Measurements from ENCODE around the gene SF3B6.
"Not testable (repeated sequence)": the region's sequence is repeated elsewhere in the genome, so short reads cannot be mapped to it uniquely, and the experiment has no call there.

Gene SF3B6

DNA sequence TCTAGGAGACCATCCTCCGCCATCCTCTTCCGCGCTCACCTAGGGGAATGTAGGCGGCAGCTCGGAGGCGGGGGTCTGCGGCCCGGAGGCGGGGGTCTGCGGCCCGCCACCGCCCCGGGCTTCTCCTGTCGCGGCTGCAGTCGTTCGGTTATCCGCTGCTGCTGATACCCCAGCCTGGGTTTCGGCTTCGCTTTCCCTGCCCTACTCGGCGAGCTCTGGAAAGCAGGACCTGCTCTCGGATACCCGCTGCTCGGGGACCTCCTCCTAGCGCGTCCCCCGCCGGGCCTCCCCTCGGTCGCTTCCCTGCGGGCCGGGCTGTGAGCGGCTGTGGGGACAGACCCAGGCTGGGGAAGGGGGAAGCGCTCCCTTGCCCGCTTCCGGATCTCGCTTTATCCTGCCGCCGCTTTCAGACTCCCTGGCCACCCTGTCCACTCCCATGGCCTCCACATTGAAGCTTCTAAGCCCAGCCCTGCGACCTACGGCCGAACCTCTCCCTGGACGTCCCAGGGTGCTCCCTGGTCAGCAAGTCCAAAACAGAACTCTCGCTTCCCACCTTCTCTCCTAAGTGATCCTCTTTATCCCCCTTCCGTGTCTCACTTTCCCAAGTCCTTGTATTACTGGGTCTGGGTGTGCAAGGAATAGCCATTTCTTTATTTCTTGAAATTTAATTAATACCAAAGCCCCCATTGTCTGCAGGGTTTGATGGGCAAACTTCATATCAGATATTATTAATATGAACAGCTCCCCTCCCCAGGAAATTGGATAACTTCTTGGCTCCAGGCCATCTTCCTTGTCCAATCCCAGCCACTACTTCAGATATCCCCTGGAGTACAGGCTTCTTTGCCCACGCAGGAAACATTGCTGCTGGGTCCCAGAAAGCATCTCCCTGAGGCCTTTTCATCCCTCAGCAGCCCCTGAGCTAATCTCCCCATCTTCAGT lies 25.8 kb downstream of the SF3B6 start:
- DNase-seq: no peak

DNA sequence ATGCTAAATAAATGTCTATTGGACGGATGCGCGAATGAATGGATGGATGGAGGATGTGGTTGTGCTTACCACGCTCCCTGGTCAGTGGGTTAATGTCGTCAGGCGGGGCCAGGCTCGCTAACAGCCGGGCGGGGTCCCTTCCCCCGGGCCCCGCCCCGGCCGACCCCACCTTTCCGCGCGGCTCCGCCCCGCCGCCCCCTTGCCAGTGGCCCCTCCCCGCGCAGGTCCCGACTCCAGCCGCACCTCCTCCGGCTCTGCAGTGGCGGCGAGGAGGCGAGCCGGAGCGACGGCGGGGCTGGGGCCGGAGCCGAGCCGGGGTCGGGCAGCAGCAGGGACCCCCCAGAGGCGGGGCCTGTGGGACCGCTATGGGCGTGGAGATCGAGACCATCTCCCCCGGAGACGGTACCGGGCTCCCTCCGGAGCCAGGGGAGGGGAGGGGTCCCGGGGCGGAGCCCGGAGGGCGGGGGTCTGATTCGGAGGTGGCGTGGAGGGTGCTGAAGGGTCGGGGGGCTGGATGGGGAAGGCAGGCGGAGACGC lies 26.6 kb downstream of the SF3B6 start, which contains the start of gene FKBP1B:
TSS of gene FKBP1B (plus strand) at position 257 of the 537 bp plus-strand sequence. CDS start at position 366, 109 bp downstream.
- DNase-seq: peak; percentile 4

DNA sequence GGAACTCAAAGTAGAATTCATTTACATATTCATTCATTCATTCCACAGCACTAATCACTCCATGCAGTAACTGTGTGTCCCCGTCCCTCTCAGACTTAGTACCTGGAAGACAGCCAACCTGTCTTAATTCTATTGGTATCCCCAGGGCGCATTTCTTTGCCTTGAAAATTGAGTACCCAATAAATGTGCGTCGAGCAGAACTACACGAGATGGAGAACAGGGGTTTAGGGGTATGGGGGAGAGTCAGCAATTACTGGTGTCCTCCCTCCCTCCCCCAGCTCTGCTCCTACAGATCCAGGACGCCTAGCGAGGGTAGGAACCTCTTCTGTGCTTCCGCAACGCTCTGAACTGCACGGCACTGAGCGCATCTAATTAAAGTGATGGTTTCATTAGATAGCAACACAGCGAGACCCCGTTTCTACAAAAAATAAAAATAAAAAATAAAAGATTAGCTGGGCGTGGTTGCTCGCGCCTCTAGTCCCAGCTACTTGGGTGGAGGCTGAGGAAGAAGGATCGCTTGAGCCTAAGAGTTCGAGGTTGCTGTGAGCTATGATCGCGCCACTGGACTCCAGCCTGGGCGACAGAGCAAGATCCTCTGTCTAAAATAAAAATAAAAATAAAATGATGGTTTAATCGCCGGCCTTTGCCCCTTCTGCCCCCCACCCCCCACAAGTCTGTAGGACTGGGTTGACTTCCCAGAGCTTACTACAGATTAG lies 27.2 kb downstream of the SF3B6 start:
- DNase-seq: peak; percentile 15

DNA sequence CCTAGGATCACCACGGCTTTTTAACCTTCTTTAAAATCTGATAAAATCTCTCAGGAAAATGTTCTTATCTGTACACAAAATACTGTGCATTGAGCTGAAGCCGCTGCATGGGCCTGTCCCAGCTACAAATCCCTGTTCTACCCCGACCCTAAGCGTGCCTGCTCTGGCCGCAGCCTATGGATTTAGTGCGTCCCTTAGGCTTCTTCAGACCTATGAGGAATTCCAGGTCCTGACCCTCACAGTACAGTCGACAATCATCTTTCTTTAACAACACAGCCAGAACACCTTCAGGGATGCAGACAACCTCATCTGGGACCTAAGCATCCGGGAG lies 28.5 kb downstream of the SF3B6 start:
- DNase-seq: no peak

DNA sequence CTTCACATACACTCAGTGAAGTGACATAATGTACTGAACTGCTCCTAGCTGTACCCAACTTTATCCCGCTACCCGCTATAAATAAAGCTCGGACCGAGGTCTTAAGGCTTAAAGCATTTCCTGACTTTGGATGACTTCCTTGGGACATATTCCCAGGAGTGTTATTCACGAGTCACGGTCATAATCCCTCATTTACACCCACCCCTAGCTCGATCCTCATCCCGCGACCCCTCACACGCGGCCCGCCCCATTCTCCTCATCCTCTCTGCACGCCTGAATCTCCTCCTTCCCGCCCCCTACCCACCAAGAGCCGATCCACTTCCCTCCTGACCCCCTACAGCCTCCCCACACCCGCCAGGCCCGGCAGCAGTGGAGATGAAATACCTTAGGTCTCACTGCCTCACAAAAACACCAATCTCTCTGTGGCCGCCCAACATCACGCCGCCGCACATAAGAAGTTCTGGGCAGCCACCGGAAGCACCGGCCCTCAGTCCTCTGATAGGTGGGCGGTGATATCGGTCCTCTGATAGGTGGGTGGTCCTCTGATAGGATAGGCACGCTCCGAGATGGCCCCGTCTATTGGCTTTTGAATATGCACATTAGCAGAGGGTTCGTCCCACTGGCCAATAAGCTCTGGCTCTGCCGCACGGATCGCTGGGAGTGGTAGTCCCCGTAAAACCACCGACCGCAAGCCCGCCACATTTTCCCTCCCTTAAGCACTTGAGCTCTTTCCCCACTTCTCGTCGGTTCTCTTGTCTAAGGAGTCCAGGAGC lies 29.0 kb downstream of the SF3B6 start, which contains the start of gene WDCP:
TSS of gene WDCP (minus strand) at position 462 of the 773 bp plus-strand sequence. CDS start 7,897 bp downstream, outside the sequence.
- peak; percentile 95 for DNase-seq

DNA sequence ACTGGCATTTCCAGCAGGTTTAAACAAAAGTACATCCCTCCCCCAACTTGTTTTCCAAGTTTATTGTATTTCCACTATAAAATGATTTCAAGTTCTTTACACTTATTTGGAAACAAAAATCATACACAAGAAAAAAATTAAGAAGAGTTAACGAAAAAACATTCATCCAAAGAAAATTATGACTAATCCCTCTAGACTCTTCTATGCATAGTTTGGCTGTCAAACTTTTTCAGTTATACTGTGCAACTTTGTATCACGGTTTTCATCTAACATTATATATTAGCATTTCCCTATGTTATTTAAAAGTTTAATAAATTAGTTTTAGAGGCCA lies 29.6 kb downstream of the SF3B6 start:
- no peak for DNase-seq

DNA sequence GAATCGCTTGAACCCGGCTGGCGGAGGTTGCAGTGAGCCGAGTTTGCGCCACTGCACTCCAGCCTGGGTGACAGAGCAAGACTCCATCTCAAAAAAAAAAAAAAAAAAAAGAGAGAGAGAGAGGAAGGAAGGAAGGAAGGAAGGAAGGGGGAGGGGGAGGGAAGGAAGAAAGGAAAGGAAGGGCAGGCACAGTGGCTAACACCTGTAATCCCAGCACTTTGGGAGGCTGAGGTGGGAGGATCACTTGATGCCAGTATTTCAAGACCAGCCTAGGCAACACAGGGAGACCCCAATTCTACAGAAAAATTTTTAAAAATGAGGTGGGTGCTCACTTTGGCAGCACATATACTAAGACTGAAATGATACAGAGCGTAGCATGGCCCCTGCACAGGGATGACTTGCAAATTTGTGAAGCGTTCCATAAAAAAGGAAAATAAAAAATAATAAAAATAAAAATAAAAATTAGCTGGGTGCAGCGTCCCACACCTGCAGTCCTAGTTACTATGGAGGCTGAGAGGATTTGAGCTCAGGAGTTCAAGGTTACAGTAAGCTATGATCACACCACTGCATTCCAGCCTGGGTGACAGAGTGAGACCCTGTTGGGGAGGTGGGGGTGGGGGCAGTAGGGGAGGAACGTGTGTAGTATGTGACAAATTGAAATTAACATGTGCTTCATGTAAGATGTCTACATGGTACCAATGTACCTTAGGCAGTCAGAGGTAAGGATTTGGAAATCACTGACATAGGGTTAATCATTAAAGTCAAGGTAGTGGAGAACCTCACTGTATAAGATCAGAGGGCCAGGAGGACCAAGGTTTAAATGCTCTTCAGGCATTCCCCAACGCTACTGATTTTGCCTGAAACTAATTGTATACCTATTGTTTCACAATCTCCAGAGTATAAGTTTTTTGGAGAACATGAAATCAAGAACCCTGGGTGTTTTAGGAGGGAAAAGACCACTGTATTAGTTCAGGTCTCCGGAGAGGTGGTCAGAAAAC lies 30.3 kb downstream of the SF3B6 start:
- no peak for DNase-seq

DNA sequence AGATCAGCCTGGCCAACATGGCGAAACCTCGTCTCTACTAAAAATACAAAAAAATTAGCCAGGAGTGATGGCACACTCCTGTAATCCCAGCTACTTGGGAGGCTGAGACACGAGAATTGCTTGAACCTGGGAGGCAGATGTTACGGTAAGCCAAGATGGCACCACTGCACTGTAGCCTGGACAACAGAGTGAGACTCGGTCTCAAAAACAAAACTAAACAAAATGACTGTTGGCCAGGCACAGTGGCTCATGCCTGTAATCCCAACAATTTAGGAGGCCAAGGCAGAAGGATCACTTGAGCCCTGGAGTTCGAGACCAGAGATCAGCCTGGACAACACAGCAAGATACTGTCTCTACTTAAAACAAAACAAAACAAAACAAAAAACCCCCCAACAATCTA lies 33.0 kb downstream of the SF3B6 start:
- not testable (repeated sequence) for DNase-seq

DNA sequence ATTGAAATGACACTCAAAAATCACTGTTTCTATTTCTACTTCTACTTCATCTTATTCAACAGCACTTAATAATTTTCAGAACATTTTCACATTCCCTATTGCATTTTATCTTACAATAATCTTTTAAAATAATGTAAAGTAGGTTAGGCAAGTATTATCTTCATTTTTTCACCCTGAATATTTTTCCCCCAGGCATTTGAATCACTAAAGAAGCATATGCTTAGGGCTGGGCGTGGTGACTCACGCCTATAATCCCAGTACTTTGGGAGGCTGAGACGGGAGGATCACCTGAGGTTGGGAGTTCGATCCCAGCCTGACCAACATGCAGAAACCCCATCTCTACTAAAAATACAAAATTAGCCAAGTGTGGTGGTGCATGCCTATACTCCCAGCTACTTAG lies 35.6 kb downstream of the SF3B6 start:
- no peak for DNase-seq

DNA sequence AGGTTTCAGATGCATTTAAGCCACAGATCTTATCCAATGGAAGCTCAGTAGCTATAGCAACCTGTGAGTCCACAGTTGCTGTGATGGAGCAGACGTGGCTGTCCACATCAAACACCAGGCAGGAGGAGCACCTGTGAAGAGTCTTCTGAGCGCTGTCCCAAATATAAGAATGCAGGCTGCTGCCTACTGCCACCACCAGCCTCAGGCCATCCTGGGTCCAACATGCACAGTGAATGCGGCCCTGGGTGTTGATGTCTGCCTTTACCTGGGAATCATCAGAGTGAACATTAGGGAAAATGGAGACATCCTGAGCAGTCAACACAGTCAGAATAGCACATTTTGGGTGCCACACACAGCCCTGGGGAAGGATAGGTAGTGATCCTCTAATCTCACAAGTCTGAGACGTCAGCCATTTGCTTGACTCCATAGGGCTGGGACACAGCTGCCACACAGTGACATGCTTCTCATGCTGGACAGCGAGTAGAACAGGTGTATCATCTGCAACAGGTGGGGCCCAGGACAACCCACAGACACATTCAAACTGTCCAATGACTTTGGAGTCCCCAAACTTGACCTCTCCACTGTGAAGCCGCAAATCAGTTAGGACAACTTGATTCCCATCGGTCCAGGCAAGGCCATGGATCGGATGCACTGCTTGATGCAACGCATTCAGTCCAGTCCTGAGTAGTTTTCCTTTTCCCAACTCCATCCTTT lies 37.2 kb downstream of the SF3B6 start:
- no peak for DNase-seq

DNA sequence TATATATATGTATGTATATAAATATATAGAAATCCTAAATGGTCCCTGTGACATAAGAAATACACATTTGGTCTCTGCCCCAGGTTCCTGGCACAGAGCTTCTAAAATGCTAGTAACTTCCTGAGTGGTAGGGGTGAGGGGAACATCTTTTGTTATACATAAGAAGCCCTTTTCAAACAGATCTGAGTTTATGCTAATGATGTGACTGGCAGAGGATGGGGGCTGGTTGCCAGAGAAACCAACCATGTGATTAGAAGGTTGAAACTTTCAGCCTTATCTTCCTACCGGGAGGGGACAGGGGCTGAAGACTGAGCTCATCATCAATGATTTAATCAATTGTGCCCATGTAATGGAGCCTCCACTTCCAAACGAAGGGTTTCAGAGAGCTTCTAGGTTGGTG lies 49.9 kb downstream of the SF3B6 start:
- no peak for DNase-seq

DNA sequence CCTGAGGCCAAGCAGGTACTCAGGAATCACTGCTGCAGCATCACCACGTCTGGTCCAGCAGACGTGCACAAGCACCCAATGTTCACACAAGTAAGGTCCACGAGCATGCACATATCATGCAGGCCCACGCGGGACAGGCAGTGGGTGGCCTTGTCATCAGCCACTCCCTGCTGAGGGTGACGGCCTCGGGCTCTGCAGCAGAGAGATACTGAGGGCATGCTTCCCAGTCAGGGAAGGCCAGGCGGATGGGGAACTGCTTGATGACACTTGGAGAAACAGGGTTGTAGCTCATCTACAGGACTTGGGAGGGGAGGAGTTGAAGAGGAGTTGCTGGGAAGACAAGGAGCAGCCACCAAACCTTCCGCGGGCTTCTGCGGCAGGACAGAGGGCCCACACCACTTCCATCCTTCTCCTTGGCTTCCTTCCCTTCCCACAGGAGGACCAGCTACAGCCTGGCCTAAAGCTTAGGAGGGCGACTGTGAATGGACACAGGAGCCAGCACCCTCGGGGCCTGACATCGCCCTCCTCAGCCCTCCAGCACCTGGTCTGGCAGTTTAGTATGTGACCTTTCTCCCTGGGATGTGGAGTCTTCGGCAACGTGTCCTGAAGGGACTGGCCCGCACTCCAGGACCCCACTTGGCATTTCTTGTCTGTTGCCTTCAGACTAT lies 51.0 kb downstream of the SF3B6 start:
- DNase-seq: no peak

DNA sequence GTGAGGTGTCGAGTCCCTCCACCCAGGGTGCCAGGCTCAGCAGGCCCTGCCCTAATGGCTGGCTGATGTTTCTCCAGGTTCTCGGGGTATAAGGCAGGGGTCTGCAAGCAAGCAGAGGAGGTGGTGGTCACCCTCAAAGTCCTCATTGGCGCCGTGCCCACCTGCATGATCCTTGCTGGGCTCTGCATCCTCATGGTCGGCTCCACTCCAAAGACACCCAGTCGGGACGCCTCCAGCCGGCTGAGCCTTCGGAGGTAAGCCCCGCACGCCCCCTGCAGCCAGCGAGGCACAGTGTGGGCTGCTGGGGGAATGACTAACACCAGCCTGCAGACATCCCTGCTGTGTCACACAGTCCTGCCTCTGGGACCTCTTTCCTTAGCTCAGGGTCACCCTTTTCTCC lies 52.1 kb downstream of the SF3B6 start:
- no peak for DNase-seq

DNA sequence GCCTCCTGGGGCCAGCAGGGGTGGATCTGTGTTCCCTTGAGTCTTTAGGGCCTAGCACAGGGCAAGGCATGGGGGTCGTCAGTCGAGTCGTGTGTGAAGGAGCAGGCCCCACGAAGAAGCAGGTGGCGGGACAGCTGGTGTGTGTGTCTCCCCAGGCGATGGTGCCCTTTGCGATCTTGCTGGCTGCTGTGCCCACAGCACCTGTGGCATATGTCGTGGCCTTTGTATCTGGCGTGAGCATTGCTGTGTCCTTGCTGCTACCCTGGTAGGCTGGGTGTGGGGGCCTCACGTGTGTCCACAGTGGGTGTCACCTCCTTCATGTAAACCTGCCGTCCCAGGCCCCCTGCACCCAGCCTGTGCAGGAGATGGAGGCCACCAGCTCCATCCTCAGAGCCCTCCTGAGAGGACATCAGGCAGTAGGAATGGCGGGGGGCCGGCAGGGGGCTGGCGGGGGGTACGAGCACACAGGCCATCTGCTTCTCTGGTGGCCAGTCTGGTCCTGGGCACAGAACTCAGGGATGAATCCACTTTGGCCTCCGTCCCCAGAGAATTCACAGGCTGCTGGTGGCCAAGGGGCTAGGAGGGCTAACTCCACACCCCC lies 53.1 kb downstream of the SF3B6 start:
- DNase-seq: no peak

DNA sequence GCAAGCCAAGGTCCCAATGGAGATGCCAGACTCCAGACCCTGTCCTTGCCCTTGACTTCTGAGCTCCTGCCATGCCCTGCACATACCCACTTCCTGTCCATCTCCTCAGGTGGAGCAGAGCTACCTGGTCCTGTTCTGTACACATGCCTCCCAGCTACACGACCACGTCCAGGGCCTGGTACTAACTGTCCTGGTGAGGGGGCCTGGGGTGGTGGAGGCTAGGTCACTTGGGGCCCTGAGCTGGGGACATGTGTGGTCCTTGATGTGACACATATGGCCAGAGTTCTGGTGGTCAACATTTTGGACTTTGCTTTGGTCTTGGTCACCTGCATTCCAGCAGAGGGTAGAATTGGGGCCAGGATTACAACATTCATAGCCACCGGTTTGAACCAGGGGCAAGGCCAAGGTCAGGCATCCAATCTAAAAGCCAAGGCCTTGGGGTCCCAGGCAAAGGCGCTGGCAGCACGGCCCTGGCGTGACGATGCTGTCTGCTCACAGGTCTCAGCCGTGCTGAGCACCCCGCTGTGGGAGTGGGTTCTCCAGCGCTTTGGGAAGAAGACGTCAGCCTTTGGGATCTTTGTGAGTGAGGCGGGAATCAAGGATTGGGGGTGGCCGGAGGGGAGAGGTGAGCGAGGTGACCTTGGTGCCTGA lies 53.7 kb downstream of the SF3B6 start:
- no peak for DNase-seq

DNA sequence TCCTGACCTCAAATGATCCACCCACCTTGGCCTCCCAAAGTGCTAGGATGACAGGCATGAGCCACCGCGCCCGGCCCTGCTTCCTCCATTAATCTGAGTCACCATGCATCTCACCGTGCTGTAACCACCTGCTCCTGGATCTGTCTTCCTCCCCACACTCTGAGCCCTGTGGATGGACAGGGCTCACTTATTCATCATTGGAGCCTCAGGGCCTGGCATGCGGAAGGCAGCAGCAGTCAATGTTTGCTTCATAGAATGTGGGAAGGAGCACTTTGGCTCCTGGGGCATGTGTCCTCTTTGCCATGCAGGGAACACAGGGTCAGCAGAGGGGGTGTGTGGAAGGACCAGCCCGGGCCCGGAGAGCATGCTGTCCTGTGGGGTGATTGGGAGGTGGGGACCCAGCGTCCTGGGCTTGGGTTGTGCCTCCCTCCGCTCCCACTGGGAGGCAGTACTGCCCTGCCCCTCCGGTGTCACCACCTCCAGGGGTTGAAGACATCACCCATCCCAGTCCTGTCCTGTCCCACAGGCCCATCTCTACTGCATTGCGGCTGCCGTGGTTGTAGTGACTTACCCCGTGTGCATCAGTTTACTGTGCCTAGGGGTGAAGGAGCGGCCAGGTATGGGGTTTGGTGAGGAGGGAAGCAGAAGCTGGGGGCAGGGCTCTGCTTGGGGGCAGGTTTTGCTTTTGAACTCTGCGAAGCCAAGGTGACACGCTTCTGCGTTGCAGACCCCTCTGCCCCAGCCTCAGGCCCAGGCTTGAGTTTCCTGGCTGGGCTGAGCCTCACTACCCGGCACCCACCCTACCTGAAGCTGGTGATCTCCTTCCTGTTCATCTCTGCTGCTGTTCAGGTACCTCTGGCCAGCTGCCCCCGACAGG lies 54.8 kb downstream of the SF3B6 start:
- DNase-seq: no peak

DNA sequence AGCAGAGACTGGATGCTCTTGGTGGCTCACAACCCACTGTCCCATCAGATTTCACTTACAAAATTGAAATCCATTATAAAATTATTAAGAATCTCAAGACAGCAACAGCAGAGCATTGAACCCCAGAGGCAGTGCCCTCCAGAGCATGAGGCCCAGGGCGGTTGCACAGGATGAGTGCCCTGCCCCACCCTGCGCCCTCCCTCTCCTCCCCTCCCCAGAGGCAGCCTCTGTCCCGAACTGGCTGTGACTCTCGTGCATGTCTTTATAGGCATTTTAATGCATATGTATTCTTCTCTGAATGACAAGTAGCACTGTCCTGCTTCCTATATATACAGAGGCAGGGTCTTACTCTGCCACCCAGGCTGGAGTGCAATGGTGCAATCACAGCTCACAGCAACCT lies 55.9 kb downstream of the SF3B6 start:
- no peak for DNase-seq

DNA sequence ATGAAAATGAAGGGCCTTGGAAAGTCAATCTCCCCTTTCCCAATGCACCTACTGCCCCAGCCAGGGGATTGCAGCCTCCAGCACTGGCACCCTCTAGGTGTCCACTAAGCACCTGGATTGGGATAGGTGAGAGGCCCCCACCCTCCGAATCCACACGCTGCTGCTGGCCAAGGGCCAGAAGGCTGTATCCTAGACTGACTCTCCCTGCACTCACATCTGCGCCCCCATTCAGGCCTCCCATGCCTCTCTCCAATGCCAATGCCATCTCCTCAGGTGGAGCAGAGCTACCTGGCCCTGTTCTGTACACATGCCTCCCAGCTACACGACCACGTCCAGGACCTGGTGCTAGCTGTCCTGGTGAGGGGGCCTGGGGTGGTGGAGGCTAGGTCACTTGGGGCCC lies 56.4 kb downstream of the SF3B6 start:
- no peak for DNase-seq

DNA sequence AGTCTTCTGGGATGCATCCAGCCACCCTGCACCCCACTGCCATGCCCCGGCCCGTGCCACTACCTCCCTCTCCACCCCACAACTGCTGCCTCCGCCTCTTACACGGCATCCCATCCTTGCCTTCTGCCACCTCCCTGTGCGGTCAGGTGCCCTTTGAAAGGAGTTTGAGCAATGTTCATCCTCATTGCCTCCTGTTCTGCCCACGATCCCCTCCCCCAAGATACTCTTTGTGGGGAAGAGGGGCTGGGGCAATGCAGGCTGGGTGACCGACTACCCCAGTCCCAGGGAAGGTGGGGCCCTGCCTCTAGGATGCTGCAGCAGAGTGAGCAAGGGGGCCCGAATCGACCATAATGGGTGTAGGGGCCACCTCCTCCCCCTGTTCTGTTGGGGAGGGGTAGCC lies 57.9 kb downstream of the SF3B6 start:
- DNase-seq: no peak

Measured in NCI-H2029 (cell line).